GM18502 (cell line): ENCODE data around the gene SDC1.
"Not testable (repeated sequence)": the region's sequence is repeated elsewhere in the genome, so short reads cannot be mapped to it uniquely, and the experiment has no call there.

Experiments
- ATAC-seq: cut with Tn5 transposase; IDR thresholded peaks from one replicate; pipeline ENCODE4 v1.9.1; 2021; ENCODE audit warnings: mild to moderate bottlenecking; ENCODE audit not compliant: unreplicated experiment, poor library complexity

The SDC1 gene

GRCh38 chr2:20199633-20200270 is 25.2 kb downstream of the SDC1 start:
- no peak for ATAC-seq

GRCh38 chr2:20198796-20199632 is 25.9 kb downstream of the SDC1 start:
- ATAC-seq: no peak

- ATAC-seq: no peak
These were observed 26.9 kb downstream of the SDC1 start for GRCh38 chr2:20198001-20198400.

- no peak for ATAC-seq
These were observed 27.7 kb downstream of the SDC1 start for GRCh38 chr2:20197192-20197591.

GRCh38 chr2:20196657-20197161 is 28.2 kb downstream of the SDC1 start:
- no peak for ATAC-seq

- ATAC-seq: no peak
These were observed 28.8 kb downstream of the SDC1 start for GRCh38 chr2:20196053-20196656.

GRCh38 chr2:20195431-20196033 is 29.4 kb downstream of the SDC1 start:
- ATAC-seq: no peak

GRCh38 chr2:20195016-20195411 is 29.9 kb downstream of the SDC1 start:
- not testable (repeated sequence) for ATAC-seq

- no peak for ATAC-seq
These were observed 30.6 kb downstream of the SDC1 start for GRCh38 chr2:20194097-20195015.

- ATAC-seq: no peak
These were observed 31.7 kb downstream of the SDC1 start for GRCh38 chr2:20193185-20193584.

GRCh38 chr2:20192781-20193180 is 32.1 kb downstream of the SDC1 start:
- no peak for ATAC-seq

GRCh38 chr2:20191714-20192569 is 33.0 kb downstream of the SDC1 start:
- ATAC-seq: no peak

GRCh38 chr2:20190876-20191713 is 33.8 kb downstream of the SDC1 start:
- ATAC-seq: no peak

GRCh38 chr2:20190170-20190569 is 34.8 kb downstream of the SDC1 start:
- ATAC-seq: no peak

- no peak for ATAC-seq
These were observed 35.5 kb downstream of the SDC1 start for GRCh38 chr2:20189299-20189931.

GRCh38 chr2:20188851-20189250 is 36.1 kb downstream of the SDC1 start:
- ATAC-seq: no peak

GRCh38 chr2:20188201-20188600 is 36.7 kb downstream of the SDC1 start:
- ATAC-seq: no peak

GRCh38 chr2:20187331-20187730 is 37.6 kb downstream of the SDC1 start:
- ATAC-seq: no peak
